GM21576 (cell line): Measurements from ENCODE around the gene MTHFSD.
A peak's percentile ranks its signal among the peaks of the same experiment; 100 is the strongest.

Source experiments
- ATAC-seq: cut with Tn5 transposase; IDR thresholded peaks from one replicate; pipeline ENCODE4 v1.9.1; 2021; ENCODE audit warnings: mild to moderate bottlenecking, moderate library complexity; ENCODE audit not compliant: unreplicated experiment

The MTHFSD gene

GRCh38 chr16:86570558-86571529 is 15.8 kb upstream of the MTHFSD start:
- ATAC-seq: no peak

GRCh38 chr16:86569701-86570447 is 14.8 kb upstream of the MTHFSD start:
- ATAC-seq: no peak

GRCh38 chr16:86568677-86569623 is 13.9 kb upstream of the MTHFSD start:
- no peak for ATAC-seq

- ATAC-seq: no peak
Observed at GRCh38 chr16:86567701-86568581, 12.9 kb upstream of the MTHFSD start.

GRCh38 chr16:86566966-86567700 is 12.1 kb upstream of the MTHFSD start:
- ATAC-seq: no peak

GRCh38 chr16:86566601-86566965 is 11.5 kb upstream of the MTHFSD start, which contains the start of gene FOXC2:
Gene FOXC2 (plus strand): TSS chr16:86566829. CDS start chr16:86567336, 507 bp downstream.
- ATAC-seq: no peak

- no peak for ATAC-seq
Observed at GRCh38 chr16:86565644-86566511, 10.8 kb upstream of the MTHFSD start.

GRCh38 chr16:86565181-86565631 is 10.2 kb upstream of the MTHFSD start:
- ATAC-seq: no peak

- peak; percentile 77 for ATAC-seq
Observed at GRCh38 chr16:86563469-86564345, 8.7 kb upstream of the MTHFSD start.

- no peak for ATAC-seq
Observed at GRCh38 chr16:86562356-86562755, 7.3 kb upstream of the MTHFSD start.

- ATAC-seq: no peak
Observed at GRCh38 chr16:86559802-86560305, 4.8 kb upstream of the MTHFSD start.

- no peak for ATAC-seq
Observed at GRCh38 chr16:86558355-86559193, 3.5 kb upstream of the MTHFSD start.

- no peak for ATAC-seq
Observed at GRCh38 chr16:86557587-86557986, 2.6 kb upstream of the MTHFSD start.

GRCh38 chr16:86556576-86556975 is 1.5 kb upstream of the MTHFSD start:
- ATAC-seq: no peak

GRCh38 chr16:86555704-86556075 is 655 bp upstream of the MTHFSD start:
- ATAC-seq: no peak

- no peak for ATAC-seq
Observed at GRCh38 chr16:86554599-86554916, 477 bp downstream of the MTHFSD start.
